ENCODE results near the gene CPO. TPM values are rescaled to one million over a fixed set of nuclear protein-coding genes. Genes with fewer than 3 reads are reported as not detected.

Gene CPO
- polyA plus RNA-seq, 1 of the 3 experiments (the other 2 are of a cell fraction) = not detected

- Histone ChIP-seq H3K27ac (ENCODE audit: low read depth in 2 of 2, low read length in 1 of 2) (no peak overlapping the region), H3K27me3 (ENCODE audit: insufficient read depth) (no peaks in the 10 kb centered on the region), H3F3A (replicated peaks; ENCODE audit: insufficient read depth) (no peaks in the 10 kb centered on the region), H3K9ac (no peak overlapping the region), H3K9me2 (no peaks in the 10 kb centered on the region), H3K36me3 (replicated peaks in 1 of 2; ENCODE audit: control insufficient read depth in 1 of 2, insufficient read depth in 2 of 2, low read length in 1 of 2) (no peaks in the 10 kb centered on the region), H3K4me3 (ENCODE audit: low read depth in 2 of 2, low read length in 1 of 2) (no peak overlapping the region), H4K20me1 (ENCODE audit: insufficient read depth) (no peaks in the 10 kb centered on the region), H3K79me2 (ENCODE audit: insufficient read depth) (no peaks in the 10 kb centered on the region), H3K9me3 (no peaks in the 10 kb centered on the region), H3K4me2 (no peak overlapping the region), H2AFZ (ENCODE audit: low read depth) (no peak overlapping the region), H3K4me1 (ENCODE audit: control insufficient read depth in 1 of 2, insufficient read depth in 2 of 2, low read depth in 1 of 2, low read length in 1 of 2) (peaks cover 4 to 33% of the 10 kb centered on the region in 2 experiments; a peak in 3 of 4 replicates)
- no peak for DNase-seq
- TF ChIP-seq FOXJ3 (CRISPR knock-in tag; IDR thresholded peaks at IDR 0.05) (no peak), RCOR1 (IDR thresholded peaks at IDR 0.05; ENCODE audit: low read length) (no peak), PBX3 (IDR thresholded peaks at IDR 0.05) (no peak), EP300 (IDR thresholded peaks at IDR 0.05; ENCODE audit: borderline replicate concordance in 1 of 2, low read depth in 1 of 2, low read length in 1 of 2) (no peak), FOXM1 (IDR thresholded peaks at IDR 0.05; ENCODE audit: low read depth) (no peak), MEF2A (IDR thresholded peaks at IDR 0.05; ENCODE audit: borderline replicate concordance, low read depth) (no peak), REST (IDR thresholded peaks at IDR 0.05; ENCODE audit: low read depth, low read length) (no peak), CTCF (IDR thresholded peaks at IDR 0.05) (no peak), RFX5 (IDR thresholded peaks at IDR 0.05; ENCODE audit: low read length) (no peak), USF1 (IDR thresholded peaks at IDR 0.05; ENCODE audit: borderline replicate concordance, low read depth) (no peak), SIN3A (IDR thresholded peaks at IDR 0.05; ENCODE audit: borderline replicate concordance, low read depth, low read length) (no peak), GATA2 (CRISPR knock-in tag; IDR thresholded peaks at IDR 0.05) (no peak), POLR2AphosphoS5 (IDR thresholded peaks at IDR 0.05; ENCODE audit: low read depth, low read length) (no peak), MAX (IDR thresholded peaks at IDR 0.05; ENCODE audit: low read depth) (no peak), EZH2phosphoT487 (IDR thresholded peaks at IDR 0.05; ENCODE audit: borderline replicate concordance, low read depth) (no peak)
- CTCF ChIA-PET = interaction anchor here (0.9 to 7.9 kb wide), 4 partner anchors 12 to 494 kb away, joined by 3 to 127 read pairs (median 46); no protein-coding TSS in a partner anchor
- 94% methylated on average over 5 of the region's 5 CpGs for WGBS (ENCODE audit: low lambda C conversion rate)
- POLR2A ChIA-PET = interaction anchor here (1.6 kb wide), 1 partner anchor 178 kb away, joined by 4 read pairs; no protein-coding TSS in a partner anchor
These were observed 39.4 kb downstream of the CPO start for GRCh38 chr2:206978746-206979145.
